Measurements from ENCODE around the gene NOS1AP.

DNA sequence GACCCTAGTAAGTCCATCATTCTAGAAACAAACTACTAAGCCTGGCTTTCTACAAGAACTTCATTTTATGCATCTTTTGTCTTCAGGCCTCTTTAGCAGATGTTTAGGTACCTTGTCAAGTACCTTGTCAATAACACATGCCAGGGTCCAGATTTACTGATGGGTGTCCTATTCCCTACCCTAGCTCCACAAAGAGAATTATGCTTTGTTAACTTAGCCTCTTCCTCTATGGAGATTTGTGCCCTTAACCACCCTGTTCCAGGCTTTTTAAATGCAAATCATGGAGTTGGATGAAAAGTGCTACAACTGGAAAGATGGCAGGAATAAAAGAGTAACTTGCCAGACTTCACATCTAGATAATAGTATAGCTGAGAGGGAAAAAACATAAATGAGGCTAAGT is 264.5 kb downstream of the NOS1AP start:
- TF ChIP-seq, protein P1, sequence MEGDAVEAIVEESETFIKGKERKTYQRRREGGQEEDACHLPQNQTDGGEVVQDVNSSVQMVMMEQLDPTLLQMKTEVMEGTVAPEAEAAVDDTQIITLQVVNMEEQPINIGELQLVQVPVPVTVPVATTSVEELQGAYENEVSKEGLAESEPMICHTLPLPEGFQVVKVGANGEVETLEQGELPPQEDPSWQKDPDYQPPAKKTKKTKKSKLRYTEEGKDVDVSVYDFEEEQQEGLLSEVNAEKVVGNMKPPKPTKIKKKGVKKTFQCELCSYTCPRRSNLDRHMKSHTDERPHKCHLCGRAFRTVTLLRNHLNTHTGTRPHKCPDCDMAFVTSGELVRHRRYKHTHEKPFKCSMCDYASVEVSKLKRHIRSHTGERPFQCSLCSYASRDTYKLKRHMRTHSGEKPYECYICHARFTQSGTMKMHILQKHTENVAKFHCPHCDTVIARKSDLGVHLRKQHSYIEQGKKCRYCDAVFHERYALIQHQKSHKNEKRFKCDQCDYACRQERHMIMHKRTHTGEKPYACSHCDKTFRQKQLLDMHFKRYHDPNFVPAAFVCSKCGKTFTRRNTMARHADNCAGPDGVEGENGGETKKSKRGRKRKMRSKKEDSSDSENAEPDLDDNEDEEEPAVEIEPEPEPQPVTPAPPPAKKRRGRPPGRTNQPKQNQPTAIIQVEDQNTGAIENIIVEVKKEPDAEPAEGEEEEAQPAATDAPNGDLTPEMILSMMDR (IDR thresholded peaks at IDR 0.05; ENCODE audit: low read length): no peak
- no peak for TF ChIP-seq EZH2 (IDR thresholded peaks at IDR 0.05; ENCODE audit: borderline replicate concordance, low read length)

All from OCI-LY1 (cell line).